Testis (tissue), 2 donors: Measurements from ENCODE around the gene SHISA2.

ENCODE experiments used
- POLR2A ChIP-seq: fragments of 450-650 bp; IDR thresholded peaks from one replicate; pipeline ENCODE4 v1.6.1; 2017; ENCODE audit warnings: antibody characterized with exemption, mild to moderate bottlenecking, moderate library complexity
- TF ChIP-seq, protein P1 (sequence below), 3 experiments: fragments of 450-650 bp in 2 of 3; fragments of 200-600 bp in 1 of 3; sonication (generic) in 1 of 3; IDR thresholded peaks; one replicate each; pipeline ENCODE4 v1.5.1; 2016 to 2019; ENCODE audit warnings: antibody characterized with exemption in 3 of 3, mild to moderate bottlenecking in 2 of 3, moderate library complexity in 1 of 3

DNA sequence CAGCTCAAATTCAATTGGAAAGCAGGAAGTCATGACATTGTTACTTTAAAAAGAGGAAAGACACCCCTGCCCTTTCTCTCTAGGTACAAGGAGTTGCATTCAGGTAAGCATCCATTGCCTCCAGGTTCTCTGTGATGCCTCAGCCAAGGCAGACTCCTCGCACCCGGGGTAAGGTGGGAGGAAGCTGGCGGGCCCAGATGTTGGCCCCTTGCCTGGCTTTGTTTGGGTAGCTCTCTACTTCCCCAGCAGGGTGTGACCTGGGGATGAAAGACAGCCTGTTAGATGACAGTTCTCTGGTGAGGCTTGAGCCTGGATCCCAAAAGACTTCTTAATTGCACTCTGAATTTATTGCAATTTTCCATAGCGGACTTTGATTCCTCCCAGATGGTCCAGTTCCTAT lies 25.6 kb downstream of the SHISA2 start:
- TF ChIP-seq, protein P1, sequence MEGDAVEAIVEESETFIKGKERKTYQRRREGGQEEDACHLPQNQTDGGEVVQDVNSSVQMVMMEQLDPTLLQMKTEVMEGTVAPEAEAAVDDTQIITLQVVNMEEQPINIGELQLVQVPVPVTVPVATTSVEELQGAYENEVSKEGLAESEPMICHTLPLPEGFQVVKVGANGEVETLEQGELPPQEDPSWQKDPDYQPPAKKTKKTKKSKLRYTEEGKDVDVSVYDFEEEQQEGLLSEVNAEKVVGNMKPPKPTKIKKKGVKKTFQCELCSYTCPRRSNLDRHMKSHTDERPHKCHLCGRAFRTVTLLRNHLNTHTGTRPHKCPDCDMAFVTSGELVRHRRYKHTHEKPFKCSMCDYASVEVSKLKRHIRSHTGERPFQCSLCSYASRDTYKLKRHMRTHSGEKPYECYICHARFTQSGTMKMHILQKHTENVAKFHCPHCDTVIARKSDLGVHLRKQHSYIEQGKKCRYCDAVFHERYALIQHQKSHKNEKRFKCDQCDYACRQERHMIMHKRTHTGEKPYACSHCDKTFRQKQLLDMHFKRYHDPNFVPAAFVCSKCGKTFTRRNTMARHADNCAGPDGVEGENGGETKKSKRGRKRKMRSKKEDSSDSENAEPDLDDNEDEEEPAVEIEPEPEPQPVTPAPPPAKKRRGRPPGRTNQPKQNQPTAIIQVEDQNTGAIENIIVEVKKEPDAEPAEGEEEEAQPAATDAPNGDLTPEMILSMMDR (IDR thresholded peaks at IDR 0.05): no peak
- TF ChIP-seq POLR2A: no peak
